ENCODE data around the gene RHBDF1.
"Not testable (repeated sequence)": the region's sequence is repeated elsewhere in the genome, so short reads cannot be mapped to it uniquely, and the experiment has no call there.

DNA sequence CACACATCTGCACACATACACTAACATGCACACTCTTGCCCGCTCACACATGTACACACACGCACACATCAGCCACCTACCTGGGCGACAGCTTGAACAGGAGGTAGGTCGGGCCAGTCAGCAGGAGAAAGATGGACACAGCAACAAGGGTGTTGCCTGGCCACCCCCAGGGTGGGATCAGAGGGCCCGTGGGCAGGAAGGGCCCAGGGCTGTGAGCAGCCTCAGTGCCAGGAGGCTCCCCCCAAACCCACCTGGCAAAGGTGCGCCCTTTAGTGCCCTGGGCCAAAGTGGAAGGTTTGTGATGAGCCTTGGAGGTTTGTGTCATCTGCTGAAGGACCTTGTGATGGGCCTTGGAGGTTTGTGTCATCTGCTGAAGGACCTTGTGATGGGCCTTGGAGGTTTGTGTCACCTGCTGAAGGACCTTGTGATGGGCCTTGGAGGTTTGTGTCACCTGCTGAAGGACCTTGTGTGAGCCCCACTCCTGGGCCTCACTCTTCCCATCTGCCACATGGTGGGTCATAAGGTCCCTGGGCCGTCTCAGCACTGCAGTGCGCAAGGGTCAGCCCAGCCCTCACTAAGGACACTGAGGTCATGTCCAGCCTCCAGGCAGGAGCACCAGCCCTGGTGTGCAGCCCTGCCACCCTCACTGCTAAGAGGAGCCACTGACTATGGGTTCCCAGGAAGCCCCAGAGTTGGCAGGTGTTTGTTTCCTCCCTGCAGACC, 39.1 kb downstream of the RHBDF1 start:
- TF ChIP-seq POLR2AphosphoS5 (IDR thresholded peaks at IDR 0.05); POLR2A (IDR thresholded peaks at IDR 0.05); EP300 (IDR thresholded peaks at IDR 0.05; ENCODE audit: low read depth): not testable (repeated sequence)
- TF ChIP-seq, protein P1, sequence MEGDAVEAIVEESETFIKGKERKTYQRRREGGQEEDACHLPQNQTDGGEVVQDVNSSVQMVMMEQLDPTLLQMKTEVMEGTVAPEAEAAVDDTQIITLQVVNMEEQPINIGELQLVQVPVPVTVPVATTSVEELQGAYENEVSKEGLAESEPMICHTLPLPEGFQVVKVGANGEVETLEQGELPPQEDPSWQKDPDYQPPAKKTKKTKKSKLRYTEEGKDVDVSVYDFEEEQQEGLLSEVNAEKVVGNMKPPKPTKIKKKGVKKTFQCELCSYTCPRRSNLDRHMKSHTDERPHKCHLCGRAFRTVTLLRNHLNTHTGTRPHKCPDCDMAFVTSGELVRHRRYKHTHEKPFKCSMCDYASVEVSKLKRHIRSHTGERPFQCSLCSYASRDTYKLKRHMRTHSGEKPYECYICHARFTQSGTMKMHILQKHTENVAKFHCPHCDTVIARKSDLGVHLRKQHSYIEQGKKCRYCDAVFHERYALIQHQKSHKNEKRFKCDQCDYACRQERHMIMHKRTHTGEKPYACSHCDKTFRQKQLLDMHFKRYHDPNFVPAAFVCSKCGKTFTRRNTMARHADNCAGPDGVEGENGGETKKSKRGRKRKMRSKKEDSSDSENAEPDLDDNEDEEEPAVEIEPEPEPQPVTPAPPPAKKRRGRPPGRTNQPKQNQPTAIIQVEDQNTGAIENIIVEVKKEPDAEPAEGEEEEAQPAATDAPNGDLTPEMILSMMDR (IDR thresholded peaks at IDR 0.05): not testable (repeated sequence)

All from transverse colon (tissue), 4 donors.